HTERT RPE-1 (cell line): ENCODE data around the gene RGS11.
"Not testable (repeated sequence)": the region's sequence is repeated elsewhere in the genome, so short reads cannot be mapped to it uniquely, and the experiment has no call there.

Source experiments
- in situ Hi-C: fragments of 300-500 bp; cut with MboI; formaldehyde crosslinking; loops from 4 replicates; pipeline ENCODE4 v1.14.3; 2020; ENCODE audit warnings: low sequenced_read_pairs

The RGS11 gene

DNA sequence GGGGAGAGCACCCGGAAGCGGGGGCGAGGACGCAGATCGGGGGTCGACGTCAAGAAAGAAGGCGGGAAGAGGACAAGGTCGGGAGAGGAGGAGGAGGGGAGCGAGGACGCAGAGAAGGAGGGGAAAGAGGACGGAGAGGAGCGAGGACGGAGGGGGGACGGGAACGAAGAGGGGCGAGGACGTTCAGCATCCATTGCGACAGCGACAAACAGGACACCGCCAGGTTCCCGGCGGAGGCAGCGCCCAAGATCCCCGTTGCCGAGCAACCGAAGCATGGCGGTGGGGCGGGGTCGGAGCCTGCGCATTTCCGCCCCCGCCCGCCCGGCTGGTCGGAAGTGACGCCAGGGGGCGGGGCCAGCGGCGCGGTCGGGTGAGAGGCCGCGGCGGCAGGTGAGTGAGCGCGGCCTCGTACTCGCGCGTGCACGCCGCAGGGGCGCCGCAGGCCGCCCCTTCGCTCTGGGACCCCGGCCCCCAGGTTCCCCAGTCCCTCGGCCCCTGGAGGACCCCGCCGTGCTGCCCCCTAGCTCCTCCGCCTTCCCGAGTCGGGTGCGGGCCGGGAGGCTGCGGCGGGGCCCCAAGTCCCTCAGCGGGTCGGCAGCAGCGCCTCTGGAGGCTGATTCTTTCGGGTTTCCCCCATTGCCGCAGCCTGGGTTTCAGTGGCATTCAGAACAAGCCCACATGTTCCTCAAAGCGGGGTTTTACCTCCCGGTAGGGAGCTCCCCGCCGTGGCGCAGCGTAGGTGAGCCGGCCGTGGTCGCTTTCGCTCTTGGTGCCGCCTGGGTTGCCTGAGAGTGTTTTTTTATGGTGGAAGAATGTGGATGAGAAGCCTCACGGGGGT lies 41.1 kb downstream of the RGS11 start, which contains the start of gene FAM234A:
Gene FAM234A, plus strand, starts transcription at position 354 of the 838 bp plus-strand sequence. CDS start 19,593 bp downstream, outside the sequence.
- in situ Hi-C loops = no loop called here

GRCh38 chr16:230949-231348 lies 44.8 kb downstream of the RGS11 start:
- in situ Hi-C loops = no loop called here

DNA sequence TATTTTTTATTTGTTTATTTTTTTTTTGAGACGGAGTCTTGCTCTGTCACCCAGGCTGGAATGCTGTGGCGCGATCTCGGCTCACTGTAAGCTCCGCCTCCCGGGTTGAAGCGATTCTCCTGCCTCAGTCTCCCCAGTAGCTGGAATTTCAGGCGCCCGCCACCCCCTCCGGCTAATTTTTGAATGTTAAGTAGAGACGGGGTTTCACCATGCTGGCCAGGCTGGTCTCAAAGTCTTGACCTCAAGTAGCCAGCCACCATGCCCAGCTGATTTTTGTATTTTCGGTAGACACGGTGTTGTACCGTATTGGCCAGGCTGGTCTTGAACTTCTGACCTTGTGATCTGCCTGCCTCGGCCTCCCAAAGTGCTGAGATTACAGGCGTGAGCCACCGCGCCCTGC lies 45.4 kb downstream of the RGS11 start:
- in situ Hi-C loops = not testable (repeated sequence)

DNA sequence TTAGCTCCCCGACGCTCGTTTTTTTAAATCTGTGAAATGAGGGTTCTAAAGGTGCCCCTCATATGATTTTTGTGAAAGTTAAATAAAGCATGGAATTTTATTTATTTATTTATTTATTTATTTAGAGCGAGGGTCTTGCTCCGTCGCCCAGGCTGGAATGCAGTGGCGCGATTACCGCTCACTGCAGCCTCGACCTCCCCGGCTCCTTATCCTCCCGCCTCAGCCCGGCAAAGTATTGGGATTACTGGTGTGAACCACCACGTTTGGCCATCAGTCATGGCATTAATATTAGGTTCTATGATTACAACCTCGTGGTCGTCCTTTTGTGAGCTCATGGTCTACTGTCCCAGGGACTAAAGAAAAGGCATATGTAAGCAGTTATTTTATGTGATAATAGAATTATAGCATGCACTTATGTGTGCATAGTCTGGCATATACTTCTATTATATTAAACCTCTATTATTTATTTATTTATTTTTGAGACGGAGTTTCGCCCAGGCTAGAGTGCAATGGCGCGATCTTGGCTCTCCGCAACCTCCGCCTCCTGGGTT lies 45.9 kb downstream of the RGS11 start:
- in situ Hi-C loops = no loop called here

DNA sequence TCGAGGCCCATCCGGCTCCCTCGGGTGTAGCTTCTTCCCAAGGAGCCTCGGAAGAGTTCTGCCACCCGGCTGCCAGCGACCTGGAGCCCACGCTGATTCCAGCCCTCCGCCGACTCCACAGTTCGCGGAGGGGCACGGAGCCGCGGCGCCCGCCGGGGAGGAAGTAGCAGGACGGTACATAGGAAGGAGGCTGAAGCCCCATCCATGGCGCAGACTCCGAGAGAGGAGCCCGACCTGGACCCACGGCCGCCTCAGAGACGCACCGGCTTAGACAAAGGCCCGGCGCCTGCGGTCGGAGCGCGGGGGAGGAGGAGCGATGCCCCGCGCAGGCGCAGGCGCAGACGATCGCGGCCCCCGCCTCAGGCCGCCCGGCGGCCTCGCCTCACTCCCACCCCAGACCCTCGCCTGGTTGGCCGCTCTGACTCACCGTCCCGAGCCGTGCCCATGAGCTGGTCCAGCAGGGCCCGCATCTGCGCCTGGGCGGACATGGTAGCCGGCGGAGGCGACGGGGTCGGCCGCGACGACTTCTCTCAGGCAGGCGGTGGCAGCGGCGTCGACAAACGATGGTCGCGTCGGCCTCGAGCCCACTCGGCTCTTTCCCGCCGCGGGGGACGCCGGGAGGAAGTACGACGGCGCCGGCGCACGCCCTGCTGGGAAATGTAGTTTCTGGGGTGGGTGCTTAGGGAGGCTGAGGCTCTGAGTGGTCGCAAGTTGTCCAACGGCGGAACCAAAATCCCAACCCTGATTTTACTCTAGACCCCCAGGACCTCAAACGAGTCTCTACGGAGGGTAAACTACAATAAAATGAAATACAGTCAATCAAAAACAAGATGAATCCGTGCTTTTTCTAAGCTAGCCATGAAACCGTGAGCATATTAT lies 46.7 kb downstream of the RGS11 start, which contains the start of gene LUC7L:
Gene LUC7L, minus strand, starts transcription at position 598 of the 879 bp plus-strand sequence. Its CDS starts 110 bp downstream, at position 488.
- in situ Hi-C loops = no loop called here

GRCh38 chr16:228151-228851 lies 47.4 kb downstream of the RGS11 start:
- in situ Hi-C loops = no loop called here

- in situ Hi-C loops = no loop called here
Observed at GRCh38 chr16:220021-220420, 55.7 kb downstream of the RGS11 start.
